NT2/D1 (cell line): ENCODE results near the gene SETX.

Source experiments
- DNase-seq: peaks from one replicate; pipeline ENCODE4 v3.0.0-alpha.2; 2011; ENCODE audit warnings: low read depth, low spot score
- H3K27me3 ChIP-seq: 2 replicates; pipeline ENCODE4 v1.6.0; 2011; ENCODE audit warnings: mild to moderate bottlenecking; ENCODE audit not compliant: insufficient read length, insufficient read depth
- H3K36me3 ChIP-seq: 2 replicates; pipeline ENCODE4 v1.6.1; 2011; ENCODE audit warnings: mild to moderate bottlenecking, low read length, mixed read lengths; ENCODE audit not compliant: insufficient read depth, insufficient read length
- H3K4me1 ChIP-seq: 2 replicates; pipeline ENCODE4 v1.5.1; 2011; ENCODE audit not compliant: insufficient read depth, insufficient read length
- H3K4me3 ChIP-seq: 2 replicates; pipeline ENCODE4 v1.5.1; 2011; ENCODE audit warnings: low read depth; ENCODE audit not compliant: insufficient read length
- H3K9ac ChIP-seq: 2 replicates; pipeline ENCODE4 v1.6.0; 2011; ENCODE audit warnings: low read depth; ENCODE audit not compliant: insufficient read length
- H3K9me3 ChIP-seq: 2 replicates; pipeline ENCODE4 v1.5.1; 2011; ENCODE audit warnings: mild to moderate bottlenecking, low read length; ENCODE audit not compliant: insufficient read depth
- SUZ12 ChIP-seq: IDR thresholded peaks from 2 replicates; pipeline ENCODE4 v1.6.1; 2011; ENCODE audit not compliant: insufficient read length, insufficient read depth; ENCODE audit errors: extremely low read depth
- YY1 ChIP-seq: IDR thresholded peaks from 2 replicates; pipeline ENCODE4 v1.6.1; 2011; ENCODE audit not compliant: insufficient read length, insufficient read depth
- ZNF274 ChIP-seq: IDR thresholded peaks from 2 replicates; pipeline ENCODE4 v1.6.1; 2011; ENCODE audit warnings: mild to moderate bottlenecking, low read depth, low read length

SETX gene

DNA sequence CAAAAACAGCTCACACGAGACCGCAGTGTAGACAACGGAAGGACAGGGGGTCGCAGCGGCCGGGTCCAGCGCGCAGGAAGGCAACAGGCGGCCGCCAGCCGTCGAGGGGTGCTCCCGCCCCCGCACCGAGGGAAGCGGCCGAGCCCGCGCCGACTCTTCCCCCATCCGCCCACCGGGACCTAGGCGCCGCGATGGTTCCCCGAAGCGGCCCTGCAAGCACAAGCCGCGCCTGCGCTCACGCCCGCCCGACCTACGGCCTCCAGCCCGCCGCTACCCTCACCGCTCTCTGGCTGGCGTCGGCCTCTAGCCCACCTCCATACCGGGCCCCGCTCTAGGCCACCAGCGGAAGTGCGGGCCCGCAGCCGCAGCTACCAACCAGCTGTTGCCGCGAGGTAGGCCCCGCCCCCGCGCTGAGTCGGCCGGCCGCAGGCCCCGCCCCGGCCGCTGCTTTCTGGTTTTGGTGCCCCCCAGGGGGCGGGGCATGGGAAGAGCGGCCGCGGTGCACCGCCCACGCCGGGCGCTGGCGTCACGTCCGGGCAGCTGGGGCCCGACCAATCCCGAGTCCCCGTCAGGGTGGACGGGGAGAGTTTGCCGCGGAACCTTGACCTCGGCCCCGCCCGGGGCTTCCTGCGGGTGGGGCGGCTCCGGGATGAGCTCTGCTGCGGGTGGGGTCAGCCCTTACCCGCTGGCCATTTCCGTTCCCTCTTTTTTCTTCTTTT, at the start of gene SETX:
Gene SETX, minus strand, starts transcription at position 350 of the 719 bp plus-strand sequence. CDS start 5,558 bp downstream, outside the sequence.
- Histone ChIP-seq H3K9me3 (no peaks in the 10 kb centered on the region), H3K27me3 (no peaks in the 10 kb centered on the region), H3K9ac (peak within 1 kb of the TSS; percentile 99), H3K4me1 (peaks cover 2% of the 10 kb centered on the region), H3K36me3 (peaks cover 43% of the 10 kb centered on the region), H3K4me3 (peak within 1 kb of the TSS; percentile 99)
- TF ChIP-seq YY1 (no peak), SUZ12 (no peak), ZNF274 (no peak)
- peak; percentile 94 for DNase-seq

- Histone ChIP-seq H3K4me3 (no peak overlapping the region), H3K9ac (no peak overlapping the region)
- TF ChIP-seq SUZ12 (no peak), ZNF274 (no peak), YY1 (no peak)
Observed at GRCh38 chr9:132404228-132404881, 49.6 kb upstream of the SETX start.

GRCh38 chr9:132401824-132402223, 47.0 kb upstream of the SETX start:
- Histone ChIP-seq H3K36me3 (peaks cover 65% of the 10 kb centered on the region), H3K4me1 (no peaks in the 10 kb centered on the region), H3K9me3 (no peaks in the 10 kb centered on the region), H3K4me3 (no peak overlapping the region), H3K27me3 (no peaks in the 10 kb centered on the region), H3K9ac (no peak overlapping the region)
- no peak for DNase-seq
- TF ChIP-seq ZNF274 (no peak), YY1 (no peak), SUZ12 (no peak)

More at GRCh38 chr9:132404228-132404881, 49.6 kb upstream of the SETX start:
- Histone ChIP-seq H3K4me1 (peaks cover 3% of the 10 kb centered on the region), H3K9me3 (no peaks in the 10 kb centered on the region), H3K27me3 (peaks cover 23% of the 10 kb centered on the region), H3K36me3 (peaks cover 41% of the 10 kb centered on the region)
- no peak for DNase-seq

GRCh38 chr9:132395560-132395959, 40.8 kb upstream of the SETX start:
- H3K27me3 ChIP-seq: no peaks in the 10 kb centered on the region
- H3K36me3 ChIP-seq: peaks cover 94% of the 10 kb centered on the region
- no peak overlapping the region for H3K9ac ChIP-seq
- no peak overlapping the region for H3K4me3 ChIP-seq
- no peaks in the 10 kb centered on the region for H3K9me3 ChIP-seq
- TF ChIP-seq SUZ12 (no peak), YY1 (no peak), ZNF274 (no peak)
- no peak for DNase-seq
- no peaks in the 10 kb centered on the region for H3K4me1 ChIP-seq

GRCh38 chr9:132391449-132391848, 36.7 kb upstream of the SETX start:
- H3K9ac ChIP-seq: no peak overlapping the region
- H3K27me3 ChIP-seq: no peaks in the 10 kb centered on the region
- no peaks in the 10 kb centered on the region for H3K9me3 ChIP-seq
- peaks cover 93% of the 10 kb centered on the region for H3K36me3 ChIP-seq
- H3K4me1 ChIP-seq: no peaks in the 10 kb centered on the region
- TF ChIP-seq SUZ12: no peak
- TF ChIP-seq ZNF274: no peak
- TF ChIP-seq YY1: no peak
- DNase-seq: no peak
- no peak overlapping the region for H3K4me3 ChIP-seq

- no peaks in the 10 kb centered on the region for H3K9me3 ChIP-seq
- no peaks in the 10 kb centered on the region for H3K4me1 ChIP-seq
- H3K27me3 ChIP-seq: no peaks in the 10 kb centered on the region
- DNase-seq: no peak
- peaks cover 93% of the 10 kb centered on the region for H3K36me3 ChIP-seq
- TF ChIP-seq ZNF274 (no peak), YY1 (no peak), SUZ12 (no peak)
- H3K9ac ChIP-seq: no peak overlapping the region
- H3K4me3 ChIP-seq: no peak overlapping the region
Observed at GRCh38 chr9:132390966-132391365, 36.2 kb upstream of the SETX start.

GRCh38 chr9:132387133-132387532, 32.3 kb upstream of the SETX start:
- no peak for DNase-seq
- H3K9ac ChIP-seq: no peak overlapping the region
- peaks cover 93% of the 10 kb centered on the region for H3K36me3 ChIP-seq

More at GRCh38 chr9:132387133-132387532, 32.3 kb upstream of the SETX start:
- TF ChIP-seq SUZ12: no peak
- TF ChIP-seq ZNF274: no peak
- TF ChIP-seq YY1: no peak
- H3K4me1 ChIP-seq: no peaks in the 10 kb centered on the region
- H3K27me3 ChIP-seq: no peaks in the 10 kb centered on the region
- H3K9me3 ChIP-seq: no peaks in the 10 kb centered on the region
- H3K4me3 ChIP-seq: no peak overlapping the region
